ENCODE data around the gene DEUP1. TPM values are rescaled to one million over a fixed set of nuclear protein-coding genes. Genes with fewer than 3 reads are reported as not detected.

DEUP1 gene
- total and polyA plus RNA-seq, 2 experiments from 2014 or later: 0.27 to 0.28 TPM

DNA sequence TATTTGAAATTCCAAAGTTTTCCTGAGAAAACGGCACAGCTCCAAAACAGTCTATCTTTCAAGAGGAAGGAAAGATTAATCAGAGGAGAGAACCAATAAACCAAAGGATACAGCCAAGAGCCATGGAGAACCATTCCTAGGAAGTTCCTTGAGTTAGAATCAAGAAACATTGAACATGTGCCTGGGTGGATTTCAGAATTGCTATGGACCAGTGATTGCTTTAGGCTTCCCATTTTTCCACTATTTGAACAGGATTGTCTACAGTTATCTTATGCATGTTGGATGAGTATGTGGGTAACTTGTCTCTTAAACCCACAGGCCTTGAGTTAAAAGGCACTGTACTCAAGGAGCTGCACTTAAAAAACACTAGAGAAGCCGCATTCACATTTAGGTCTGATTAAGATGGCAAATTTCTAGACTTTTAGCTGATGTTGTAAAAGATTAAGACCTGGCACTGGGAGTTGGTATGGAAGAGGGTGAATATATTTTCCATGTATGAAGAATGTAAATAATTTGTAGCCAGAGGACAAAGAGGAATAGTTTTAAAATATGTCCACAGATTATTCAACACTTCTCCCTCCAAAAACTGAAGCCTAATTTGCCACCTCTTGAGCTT lies 11.2 kb upstream of the DEUP1 start:
- DNase-seq (ENCODE audit: low read depth in 1 of 2, low spot score in 1 of 2): no peak
- no peaks in the 10 kb centered on the region for H3K9me3 ChIP-seq (ENCODE audit: low read depth)
- no peaks in the 10 kb centered on the region for H3K36me3 ChIP-seq
- TF ChIP-seq, protein P1, sequence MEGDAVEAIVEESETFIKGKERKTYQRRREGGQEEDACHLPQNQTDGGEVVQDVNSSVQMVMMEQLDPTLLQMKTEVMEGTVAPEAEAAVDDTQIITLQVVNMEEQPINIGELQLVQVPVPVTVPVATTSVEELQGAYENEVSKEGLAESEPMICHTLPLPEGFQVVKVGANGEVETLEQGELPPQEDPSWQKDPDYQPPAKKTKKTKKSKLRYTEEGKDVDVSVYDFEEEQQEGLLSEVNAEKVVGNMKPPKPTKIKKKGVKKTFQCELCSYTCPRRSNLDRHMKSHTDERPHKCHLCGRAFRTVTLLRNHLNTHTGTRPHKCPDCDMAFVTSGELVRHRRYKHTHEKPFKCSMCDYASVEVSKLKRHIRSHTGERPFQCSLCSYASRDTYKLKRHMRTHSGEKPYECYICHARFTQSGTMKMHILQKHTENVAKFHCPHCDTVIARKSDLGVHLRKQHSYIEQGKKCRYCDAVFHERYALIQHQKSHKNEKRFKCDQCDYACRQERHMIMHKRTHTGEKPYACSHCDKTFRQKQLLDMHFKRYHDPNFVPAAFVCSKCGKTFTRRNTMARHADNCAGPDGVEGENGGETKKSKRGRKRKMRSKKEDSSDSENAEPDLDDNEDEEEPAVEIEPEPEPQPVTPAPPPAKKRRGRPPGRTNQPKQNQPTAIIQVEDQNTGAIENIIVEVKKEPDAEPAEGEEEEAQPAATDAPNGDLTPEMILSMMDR (IDR thresholded peaks at IDR 0.05; ENCODE audit: low read depth, low read length): no peak
- no peaks in the 10 kb centered on the region for H3K27me3 ChIP-seq
- no peaks in the 10 kb centered on the region for H3K4me1 ChIP-seq (ENCODE audit: low read depth)
- H3K27ac ChIP-seq: no peak overlapping the region
- no peak overlapping the region for H3K4me3 ChIP-seq

- Histone ChIP-seq H3K27me3 (no peaks in the 10 kb centered on the region), H3K9me3 (ENCODE audit: low read depth) (no peaks in the 10 kb centered on the region), H3K4me3 (no peak overlapping the region), H3K27ac (no peak overlapping the region), H3K36me3 (no peaks in the 10 kb centered on the region), H3K4me1 (ENCODE audit: low read depth) (no peaks in the 10 kb centered on the region)
- no peak for DNase-seq (ENCODE audit: low read depth in 1 of 2, low spot score in 1 of 2)
- TF ChIP-seq, protein P1 (IDR thresholded peaks at IDR 0.05; ENCODE audit: low read depth, low read length): no peak
Measured at GRCh38 chr11:93320230-93320629, 10.3 kb upstream of the DEUP1 start.

GRCh38 chr11:93322207-93322606 lies 8.3 kb upstream of the DEUP1 start:
- Histone ChIP-seq H3K27ac (no peak overlapping the region), H3K9me3 (ENCODE audit: low read depth) (no peaks in the 10 kb centered on the region), H3K4me3 (no peak overlapping the region), H3K27me3 (no peaks in the 10 kb centered on the region), H3K4me1 (ENCODE audit: low read depth) (no peaks in the 10 kb centered on the region), H3K36me3 (no peaks in the 10 kb centered on the region)
- DNase-seq (ENCODE audit: low read depth in 1 of 2, low spot score in 1 of 2): no peak
- TF ChIP-seq, protein P1 (IDR thresholded peaks at IDR 0.05; ENCODE audit: low read depth, low read length): no peak

GRCh38 chr11:93323747-93324146 lies 6.8 kb upstream of the DEUP1 start:
- Histone ChIP-seq H3K36me3 (no peaks in the 10 kb centered on the region), H3K4me3 (no peak overlapping the region), H3K4me1 (ENCODE audit: low read depth) (no peaks in the 10 kb centered on the region), H3K27me3 (no peaks in the 10 kb centered on the region), H3K9me3 (ENCODE audit: low read depth) (no peaks in the 10 kb centered on the region), H3K27ac (no peak overlapping the region)
- DNase-seq (ENCODE audit: low read depth in 1 of 2, low spot score in 1 of 2): no peak
- TF ChIP-seq, protein P1 (IDR thresholded peaks at IDR 0.05; ENCODE audit: low read depth, low read length): no peak

DNA sequence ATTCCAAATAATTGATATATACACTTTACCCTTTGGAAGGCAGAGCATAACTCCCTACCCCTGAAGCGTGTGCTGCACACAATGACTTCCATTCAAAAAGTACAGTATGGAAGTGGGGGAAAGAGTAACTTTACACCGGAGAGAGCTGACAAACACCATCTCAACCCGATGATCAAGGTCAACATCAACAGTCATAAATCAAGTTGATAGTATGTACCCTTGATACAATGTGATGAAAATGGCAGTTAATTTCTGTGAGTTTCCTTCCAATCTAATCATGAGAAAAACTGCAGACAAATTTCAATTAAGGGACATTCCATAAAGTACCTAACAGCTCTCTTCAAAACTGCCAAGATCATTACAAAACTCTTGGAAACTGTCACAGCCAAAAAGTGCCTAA lies 6.0 kb upstream of the DEUP1 start:
- H3K36me3 ChIP-seq: no peaks in the 10 kb centered on the region
- H3K9me3 ChIP-seq (ENCODE audit: low read depth): no peaks in the 10 kb centered on the region
- no peak overlapping the region for H3K4me3 ChIP-seq
- TF ChIP-seq, protein P1 (IDR thresholded peaks at IDR 0.05; ENCODE audit: low read depth, low read length): no peak
- DNase-seq (ENCODE audit: low read depth in 1 of 2, low spot score in 1 of 2): no peak
- H3K27ac ChIP-seq: no peak overlapping the region
- no peaks in the 10 kb centered on the region for H3K4me1 ChIP-seq (ENCODE audit: low read depth)
- no peaks in the 10 kb centered on the region for H3K27me3 ChIP-seq
